Stomach (tissue), 4 donors: Measurements from ENCODE around the gene DLG2.

Experiments used
- CTCF ChIP-seq, 7 experiments: fragments of 450-650 bp in 4 of 7; fragments of 200-600 bp in 3 of 7; sonication (generic) in 3 of 7; IDR thresholded peaks; one replicate each; pipeline ENCODE4 v1.5.1; 2016 to 2019; ENCODE audit warnings: antibody characterized with exemption in 7 of 7, control low read depth in 2 of 7, mild to moderate bottlenecking in 1 of 7
- POLR2A ChIP-seq, 4 donors: fragments of 450-650 bp; IDR thresholded peaks; one replicate each; pipeline ENCODE4 v1.6.1; 2016; ENCODE audit warnings: antibody characterized with exemption in 4 of 4, control low read depth in 2 of 4, mild to moderate bottlenecking in 1 of 4, moderate library complexity in 1 of 4
- POLR2AphosphoS5 ChIP-seq, 3 donors: sonication (generic); formaldehyde crosslinking; IDR thresholded peaks; one replicate each; pipeline ENCODE4 v1.6.1; 2016; ENCODE audit warnings: antibody characterized with exemption in 3 of 3

- TF ChIP-seq CTCF (IDR thresholded peaks at IDR 0.05) (no peak), POLR2AphosphoS5 (IDR thresholded peaks at IDR 0.05) (no peak), POLR2A (IDR thresholded peaks at IDR 0.05) (no peak)
These were observed 1612.6 kb downstream of the DLG2 start for GRCh38 chr11:84014539-84014938.
